Measurements from ENCODE around the gene WNT9A. TPM values are rescaled to one million over a fixed set of nuclear protein-coding genes. Genes with fewer than 3 reads are reported as not detected.
"Not testable (repeated sequence)": the region's sequence is repeated elsewhere in the genome, so short reads cannot be mapped to it uniquely, and the experiment has no call there.

WNT9A gene, protein sequence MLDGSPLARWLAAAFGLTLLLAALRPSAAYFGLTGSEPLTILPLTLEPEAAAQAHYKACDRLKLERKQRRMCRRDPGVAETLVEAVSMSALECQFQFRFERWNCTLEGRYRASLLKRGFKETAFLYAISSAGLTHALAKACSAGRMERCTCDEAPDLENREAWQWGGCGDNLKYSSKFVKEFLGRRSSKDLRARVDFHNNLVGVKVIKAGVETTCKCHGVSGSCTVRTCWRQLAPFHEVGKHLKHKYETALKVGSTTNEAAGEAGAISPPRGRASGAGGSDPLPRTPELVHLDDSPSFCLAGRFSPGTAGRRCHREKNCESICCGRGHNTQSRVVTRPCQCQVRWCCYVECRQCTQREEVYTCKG
- 2.1 TPM for total RNA-seq

DNA sequence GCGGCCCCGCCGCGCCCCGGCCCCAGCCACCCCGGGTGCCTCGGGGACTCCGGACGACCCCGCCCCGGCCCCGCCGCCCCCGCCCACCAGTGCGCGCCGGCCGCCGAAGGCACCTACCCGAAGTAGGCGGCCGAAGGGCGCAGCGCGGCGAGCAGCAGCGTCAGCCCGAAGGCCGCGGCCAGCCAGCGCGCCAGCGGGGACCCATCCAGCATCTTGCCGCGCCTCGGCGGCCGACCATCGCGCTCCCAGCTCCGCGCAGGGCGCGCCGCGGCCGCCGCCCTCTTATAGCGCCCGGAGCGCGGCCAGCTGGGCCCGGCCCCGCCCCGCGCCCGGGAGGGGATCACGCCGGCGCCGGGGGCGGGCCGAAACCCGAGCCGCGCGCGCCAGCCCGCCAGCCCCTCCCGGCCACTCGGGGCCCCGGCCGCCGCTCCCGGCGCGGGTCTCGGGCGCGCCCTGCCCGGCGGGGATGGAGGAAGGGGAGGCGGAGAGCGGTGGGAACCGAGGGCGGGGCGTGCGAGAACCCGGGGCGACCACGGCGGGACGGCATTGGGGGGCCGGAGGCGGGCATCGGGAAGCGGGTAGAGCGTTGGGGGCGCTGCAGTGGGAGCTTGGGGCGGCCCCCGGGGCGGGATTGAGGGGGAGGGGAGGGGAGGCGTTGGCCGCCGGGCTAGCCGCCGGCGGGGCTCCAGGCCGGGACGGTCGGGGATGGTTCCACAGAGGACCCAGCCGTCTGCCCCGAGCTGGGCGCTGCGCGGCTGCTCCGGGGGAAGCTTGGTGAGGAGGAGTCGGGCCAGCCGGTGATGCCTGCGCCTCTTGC is at the start of gene WNT9A:
Gene WNT9A (minus strand): TSS at position 257 of the 817 bp plus-strand sequence. CDS start 45 bp downstream, at position 212.
- peak within 1 kb of the TSS; percentile 67 to 76 (median 75) for H3K4me3 ChIP-seq (ENCODE audit: low read length in 3 of 3)
- H3K9ac ChIP-seq (ENCODE audit: low read depth in 1 of 3, low read length in 3 of 3), result peak within 1 kb of the TSS; percentile 60 to 80 (median 70)
- peak within 1 kb of the TSS; percentile 93 for H3K27ac ChIP-seq (ENCODE audit: low read depth, low read length)
- H3K4me1 ChIP-seq (ENCODE audit: control insufficient read depth in 3 of 3, insufficient read depth in 3 of 3, low read length in 3 of 3), result peaks cover 44 to 48% (median 44%) of the 10 kb centered on the region in 3 donors
- H3K9me3 ChIP-seq (ENCODE audit: control insufficient read depth in 3 of 3, low read length in 3 of 3), result no peaks in the 10 kb centered on the region
- no peaks in the 10 kb centered on the region for H3K36me3 ChIP-seq (ENCODE audit: control insufficient read depth in 3 of 3, insufficient read depth in 3 of 3, low read length in 3 of 3)
- peaks cover 0 to 9% (median 4%) of the 10 kb centered on the region in 3 donors for H3K27me3 ChIP-seq (ENCODE audit: control insufficient read depth in 3 of 3, insufficient read depth in 3 of 3, low read length in 3 of 3)

DNA sequence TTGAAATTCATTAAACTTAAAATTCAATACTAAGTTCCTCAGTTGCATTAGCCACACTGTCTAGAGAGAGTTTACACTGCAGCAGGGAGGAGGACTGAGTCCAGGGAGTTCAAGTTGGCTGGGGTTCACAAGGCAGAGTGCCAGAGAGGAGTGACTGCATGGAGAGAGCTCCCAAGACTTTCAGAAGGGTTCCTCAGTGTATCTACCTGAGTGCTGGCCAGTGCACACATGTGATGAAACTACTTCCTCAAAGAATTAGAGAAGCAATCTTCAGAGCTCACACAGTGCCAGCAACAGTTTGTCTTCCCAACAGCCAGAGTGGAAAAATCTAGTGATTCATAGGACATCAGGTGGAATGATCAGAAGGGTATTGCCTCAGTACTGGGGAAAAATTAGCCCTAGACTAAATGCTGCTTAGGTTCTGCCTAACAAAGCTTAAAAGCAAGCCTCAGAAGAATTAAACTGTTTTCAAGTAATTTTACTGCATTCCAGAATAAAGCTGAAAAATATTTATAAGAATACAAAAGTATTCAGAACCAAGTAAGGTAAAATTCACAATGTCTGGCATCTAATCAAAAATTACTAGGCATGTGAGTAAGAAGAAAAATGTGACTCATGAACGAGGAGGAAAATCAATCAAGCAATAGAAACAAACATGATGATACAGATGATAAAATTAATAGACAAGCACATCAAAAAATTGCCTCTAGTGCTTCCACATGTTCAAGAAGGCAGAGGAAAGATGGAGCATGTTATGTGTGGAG is 48.6 kb upstream of the WNT9A start:
- no peak overlapping the region for H3K27ac ChIP-seq (ENCODE audit: low read depth, low read length)
- peaks cover 0 to 4% (median 0%) of the 10 kb centered on the region in 3 donors for H3K27me3 ChIP-seq (ENCODE audit: control insufficient read depth in 3 of 3, insufficient read depth in 3 of 3, low read length in 3 of 3)
- H3K36me3 ChIP-seq (ENCODE audit: control insufficient read depth in 3 of 3, insufficient read depth in 3 of 3, low read length in 3 of 3), result no peaks in the 10 kb centered on the region
- H3K9me3 ChIP-seq (ENCODE audit: control insufficient read depth in 3 of 3, low read length in 3 of 3), result peaks cover 2 to 9% (median 6%) of the 10 kb centered on the region in 3 donors
- H3K4me3 ChIP-seq (ENCODE audit: low read length in 3 of 3), result no peak overlapping the region
- no peaks in the 10 kb centered on the region for H3K4me1 ChIP-seq (ENCODE audit: control insufficient read depth in 3 of 3, insufficient read depth in 3 of 3, low read length in 3 of 3)
- H3K9ac ChIP-seq (ENCODE audit: low read depth in 1 of 3, low read length in 3 of 3), result no peak overlapping the region

DNA sequence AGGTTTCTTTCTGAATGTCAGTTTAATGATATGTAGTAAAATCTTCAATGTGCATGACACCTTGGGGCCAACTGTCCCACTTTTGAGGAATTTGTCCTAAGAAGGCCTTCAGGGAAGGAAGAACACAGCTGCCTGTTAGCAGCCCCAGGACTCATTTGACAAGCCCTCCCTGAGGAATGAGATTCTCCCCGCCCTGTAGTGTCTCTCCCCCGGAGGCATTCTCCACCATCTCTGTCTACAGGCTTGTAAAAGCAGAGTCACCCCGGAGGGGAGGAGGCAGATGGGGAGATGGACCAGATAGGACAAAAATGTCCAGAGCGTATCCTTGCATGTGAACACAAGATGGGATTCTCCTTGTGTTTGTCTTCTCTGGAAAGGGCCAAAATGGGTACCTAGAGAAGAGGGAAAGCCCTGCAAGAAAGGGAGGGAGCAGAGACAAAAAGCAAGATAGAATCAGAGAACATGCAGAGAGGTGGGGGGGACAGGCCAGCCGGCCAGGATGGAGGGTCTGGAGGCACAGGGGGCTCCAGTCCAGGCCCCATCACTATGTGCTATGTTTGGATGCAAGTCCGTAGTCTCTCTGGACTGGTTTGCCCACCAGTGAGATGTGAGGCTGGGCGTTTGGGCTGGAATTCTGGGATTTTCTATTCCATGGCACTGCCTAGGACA is 47.0 kb upstream of the WNT9A start:
- no peak overlapping the region for H3K27ac ChIP-seq (ENCODE audit: low read depth, low read length)
- H3K4me1 ChIP-seq (ENCODE audit: control insufficient read depth in 3 of 3, insufficient read depth in 3 of 3, low read length in 3 of 3), result no peaks in the 10 kb centered on the region
- H3K9me3 ChIP-seq (ENCODE audit: control insufficient read depth in 3 of 3, low read length in 3 of 3), result peaks cover 2 to 11% (median 6%) of the 10 kb centered on the region in 3 donors
- no peak overlapping the region for H3K9ac ChIP-seq (ENCODE audit: low read depth in 1 of 3, low read length in 3 of 3)
- no peaks in the 10 kb centered on the region for H3K27me3 ChIP-seq (ENCODE audit: control insufficient read depth in 3 of 3, insufficient read depth in 3 of 3, low read length in 3 of 3)
- H3K36me3 ChIP-seq (ENCODE audit: control insufficient read depth in 3 of 3, insufficient read depth in 3 of 3, low read length in 3 of 3), result no peaks in the 10 kb centered on the region
- H3K4me3 ChIP-seq (ENCODE audit: low read length in 3 of 3), result no peak overlapping the region

DNA sequence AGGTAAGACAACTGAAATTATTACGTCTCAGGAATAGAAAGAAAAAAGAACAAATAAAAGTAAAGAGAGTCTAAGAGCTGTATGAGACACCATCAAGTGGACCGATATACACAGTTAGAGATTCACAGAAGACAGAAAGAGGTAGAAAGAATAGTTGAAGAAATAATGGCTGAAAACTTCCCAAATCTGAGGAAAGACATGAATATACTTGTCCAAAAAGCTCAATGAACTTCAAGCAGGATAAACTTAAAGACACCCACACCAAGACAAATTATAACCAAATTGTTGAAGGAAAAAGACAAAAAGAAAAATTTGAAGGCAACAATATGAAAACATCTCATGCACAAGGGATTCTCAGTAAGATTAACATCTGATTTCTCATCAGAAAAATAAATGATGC is 39.4 kb upstream of the WNT9A start:
- no peak overlapping the region for H3K9ac ChIP-seq (ENCODE audit: low read depth in 1 of 3, low read length in 3 of 3)
- no peaks in the 10 kb centered on the region for H3K4me1 ChIP-seq (ENCODE audit: control insufficient read depth in 3 of 3, insufficient read depth in 3 of 3, low read length in 3 of 3)
- H3K27me3 ChIP-seq (ENCODE audit: control insufficient read depth in 3 of 3, insufficient read depth in 3 of 3, low read length in 3 of 3), result no peaks in the 10 kb centered on the region
- H3K36me3 ChIP-seq (ENCODE audit: control insufficient read depth in 3 of 3, insufficient read depth in 3 of 3, low read length in 3 of 3), result no peaks in the 10 kb centered on the region
- peaks cover 0 to 3% (median 2%) of the 10 kb centered on the region in 3 donors for H3K9me3 ChIP-seq (ENCODE audit: control insufficient read depth in 3 of 3, low read length in 3 of 3)
- H3K4me3 ChIP-seq (ENCODE audit: low read length in 3 of 3), result no peak overlapping the region
- no peak overlapping the region for H3K27ac ChIP-seq (ENCODE audit: low read depth, low read length)

DNA sequence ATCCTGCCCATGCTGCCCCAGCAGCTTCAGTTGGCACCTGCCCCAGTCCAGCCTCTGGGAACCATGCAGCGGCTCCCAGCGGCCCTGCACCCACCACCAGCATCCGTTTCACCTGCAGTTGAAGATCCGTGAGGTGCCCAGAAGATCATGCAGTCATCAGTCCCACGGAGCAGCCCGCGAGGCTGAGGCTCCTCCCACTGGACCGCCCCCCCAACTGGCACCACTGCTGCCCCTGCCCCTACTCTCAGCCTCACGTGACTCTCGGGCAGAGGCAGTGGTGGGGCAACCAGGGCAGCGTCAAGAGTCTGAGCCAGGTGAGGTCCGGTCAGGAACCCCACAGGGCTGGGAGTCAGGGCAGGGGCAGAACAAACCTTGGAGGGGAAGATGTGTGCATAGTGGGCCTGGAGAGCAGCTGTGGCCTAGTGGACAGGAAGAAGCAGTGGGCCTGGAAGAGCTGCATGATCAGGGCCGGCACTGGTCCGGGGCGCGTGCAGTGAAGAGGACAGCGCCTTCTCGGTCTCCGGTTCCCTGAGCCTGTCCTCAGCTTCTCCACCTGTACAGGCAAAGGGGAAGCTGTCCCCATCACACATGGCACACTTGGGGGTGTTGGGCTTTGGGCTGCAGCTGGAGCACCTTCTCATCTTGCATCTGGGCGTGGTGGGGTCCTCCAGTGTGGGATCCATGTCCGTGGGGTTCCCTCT is 28.0 kb upstream of the WNT9A start:
- not testable (repeated sequence) for H3K4me1 ChIP-seq (ENCODE audit: control insufficient read depth in 3 of 3, insufficient read depth in 3 of 3, low read length in 3 of 3); H3K4me3 ChIP-seq (ENCODE audit: low read length in 3 of 3); H3K36me3 ChIP-seq (ENCODE audit: control insufficient read depth in 3 of 3, insufficient read depth in 3 of 3, low read length in 3 of 3)

DNA sequence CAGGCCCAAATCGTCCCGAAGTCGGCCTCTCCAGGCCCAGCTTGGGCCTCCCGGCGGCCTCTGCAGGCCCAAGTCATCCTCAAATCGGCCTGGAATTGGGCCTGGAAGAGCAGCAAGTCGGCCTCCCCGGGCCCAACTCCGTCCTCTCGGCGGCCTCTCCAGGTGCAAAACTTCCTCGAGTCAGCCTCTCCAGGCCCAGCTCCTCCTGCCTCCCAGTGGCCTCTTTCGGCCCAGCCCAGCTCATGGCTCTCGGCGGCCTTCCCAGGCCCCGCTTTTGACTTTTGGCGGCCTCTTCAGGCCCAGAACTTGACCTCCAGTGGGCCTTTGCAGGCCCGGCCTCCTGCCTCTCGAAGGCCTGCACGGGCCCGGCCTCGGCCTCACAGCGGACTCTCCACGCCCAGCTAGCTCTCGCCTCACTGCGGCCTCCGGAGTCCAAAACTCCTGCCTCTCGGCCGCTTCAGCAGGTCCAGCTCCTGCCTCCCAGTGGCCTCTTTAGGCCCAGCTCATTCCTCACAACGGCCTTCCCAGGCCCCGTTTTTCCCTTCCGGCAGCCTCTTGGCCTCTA is 26.1 kb upstream of the WNT9A start:
- H3K9ac ChIP-seq (ENCODE audit: low read depth in 1 of 3, low read length in 3 of 3); H3K27me3 ChIP-seq (ENCODE audit: control insufficient read depth in 3 of 3, insufficient read depth in 3 of 3, low read length in 3 of 3); H3K4me3 ChIP-seq (ENCODE audit: low read length in 3 of 3); H3K27ac ChIP-seq (ENCODE audit: low read depth, low read length); H3K36me3 ChIP-seq (ENCODE audit: control insufficient read depth in 3 of 3, insufficient read depth in 3 of 3, low read length in 3 of 3); H3K9me3 ChIP-seq (ENCODE audit: control insufficient read depth in 3 of 3, low read length in 3 of 3); H3K4me1 ChIP-seq (ENCODE audit: control insufficient read depth in 3 of 3, insufficient read depth in 3 of 3, low read length in 3 of 3): not testable (repeated sequence)

More for the DNA sequence above, 28.0 kb upstream of the WNT9A start:
- H3K27ac ChIP-seq (ENCODE audit: low read depth, low read length); H3K9me3 ChIP-seq (ENCODE audit: control insufficient read depth in 3 of 3, low read length in 3 of 3); H3K9ac ChIP-seq (ENCODE audit: low read depth in 1 of 3, low read length in 3 of 3); H3K27me3 ChIP-seq (ENCODE audit: control insufficient read depth in 3 of 3, insufficient read depth in 3 of 3, low read length in 3 of 3): not testable (repeated sequence)

DNA sequence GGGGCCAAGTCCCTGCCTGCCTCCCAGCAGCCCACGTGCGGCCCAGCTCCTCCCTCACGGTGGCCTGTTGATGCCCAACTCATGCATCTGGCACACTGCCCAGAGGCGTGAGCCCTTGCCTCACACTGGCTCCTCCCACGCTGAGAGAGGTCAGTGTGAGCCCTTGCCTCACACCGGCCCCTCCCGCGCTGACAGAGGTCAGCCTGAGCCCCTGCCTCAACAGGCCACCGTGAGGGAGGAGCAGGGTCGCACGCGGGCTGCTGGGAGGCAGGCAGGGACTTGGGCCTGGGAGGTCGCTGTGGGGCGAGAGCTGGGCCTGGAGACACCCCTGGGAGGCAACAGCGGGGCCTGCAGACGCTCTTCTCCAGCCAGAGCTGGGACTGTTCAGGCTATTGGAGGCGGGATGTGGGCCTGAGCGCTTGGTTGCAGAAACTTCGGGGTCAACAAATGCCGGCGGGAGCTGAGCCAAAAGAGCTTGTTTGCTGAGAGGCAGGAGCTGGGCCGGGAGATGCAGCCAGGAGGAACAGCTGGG is 25.2 kb upstream of the WNT9A start:
- not testable (repeated sequence) for H3K27ac ChIP-seq (ENCODE audit: low read depth, low read length); H3K9me3 ChIP-seq (ENCODE audit: control insufficient read depth in 3 of 3, low read length in 3 of 3); H3K36me3 ChIP-seq (ENCODE audit: control insufficient read depth in 3 of 3, insufficient read depth in 3 of 3, low read length in 3 of 3)

DNA sequence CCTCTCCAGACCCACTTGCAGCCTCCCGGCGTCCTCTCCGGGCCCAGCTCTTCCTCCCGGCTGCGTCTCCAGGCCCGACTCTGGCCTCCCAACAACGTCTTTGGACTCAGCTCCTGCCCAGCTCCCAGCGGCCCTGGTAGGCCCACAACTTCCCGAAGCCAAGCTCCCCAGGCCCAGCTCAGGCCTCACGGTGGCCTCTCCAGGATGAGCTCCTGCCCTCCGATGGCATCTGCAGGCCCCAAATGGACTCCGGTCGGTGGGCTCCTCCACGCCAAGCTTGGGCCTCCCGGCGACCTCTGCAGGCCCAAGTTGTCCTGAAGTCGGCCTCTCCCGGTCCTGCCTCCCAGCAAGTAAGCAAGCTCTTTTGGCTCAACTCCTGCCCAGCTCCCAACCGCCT is 24.5 kb upstream of the WNT9A start:
- H3K9ac ChIP-seq (ENCODE audit: low read depth in 1 of 3, low read length in 3 of 3); H3K4me3 ChIP-seq (ENCODE audit: low read length in 3 of 3); H3K27ac ChIP-seq (ENCODE audit: low read depth, low read length); H3K9me3 ChIP-seq (ENCODE audit: control insufficient read depth in 3 of 3, low read length in 3 of 3); H3K4me1 ChIP-seq (ENCODE audit: control insufficient read depth in 3 of 3, insufficient read depth in 3 of 3, low read length in 3 of 3); H3K27me3 ChIP-seq (ENCODE audit: control insufficient read depth in 3 of 3, insufficient read depth in 3 of 3, low read length in 3 of 3); H3K36me3 ChIP-seq (ENCODE audit: control insufficient read depth in 3 of 3, insufficient read depth in 3 of 3, low read length in 3 of 3): not testable (repeated sequence)

More for the DNA sequence above, 25.2 kb upstream of the WNT9A start:
- H3K4me1 ChIP-seq (ENCODE audit: control insufficient read depth in 3 of 3, insufficient read depth in 3 of 3, low read length in 3 of 3); H3K9ac ChIP-seq (ENCODE audit: low read depth in 1 of 3, low read length in 3 of 3); H3K27me3 ChIP-seq (ENCODE audit: control insufficient read depth in 3 of 3, insufficient read depth in 3 of 3, low read length in 3 of 3); H3K4me3 ChIP-seq (ENCODE audit: low read length in 3 of 3): not testable (repeated sequence)
